Transverse colon (tissue), 4 donors: Measurements from ENCODE around the gene CCL5. TPM values are rescaled to one million over a fixed set of nuclear protein-coding genes. Genes with fewer than 3 reads are reported as not detected.

Experiments used
- DNase-seq: peaks from one replicate; pipeline ENCODE4 v3.0.0-alpha.2; 2019
- H3K27ac ChIP-seq, 4 donors: fragments of 200-600 bp; sonication (generic); 2 replicates each; pipeline ENCODE4 v1.5.1; 2016 to 2018; ENCODE audit warnings: inconsistent platforms in 4 of 4
- H3K27me3 ChIP-seq: fragments of 200-600 bp; sonication (generic); 2 replicates; pipeline ENCODE4 v1.5.1; 2017; ENCODE audit warnings: inconsistent platforms
- H3K36me3 ChIP-seq, 4 donors: fragments of 200-600 bp; sonication (generic); 2 replicates each; pipeline ENCODE4 v1.5.1; 2017 to 2019; ENCODE audit warnings: inconsistent platforms in 4 of 4
- H3K4me1 ChIP-seq, 4 donors: fragments of 200-600 bp; sonication (generic); 2 replicates each; pipeline ENCODE4 v1.5.1; 2017 to 2020; ENCODE audit warnings: inconsistent platforms in 4 of 4
- H3K4me3 ChIP-seq, 4 donors: fragments of 200-600 bp; sonication (generic); 1 replicate in 1 of 4; 2 replicates in 3 of 4; pipeline versions ENCODE4 v1.5.1 to v1.6.1; 2017 to 2019; ENCODE audit warnings: inconsistent platforms in 4 of 4
- H3K9me3 ChIP-seq, 2 donors: fragments of 200-600 bp; sonication (generic); 2 replicates each; pipeline ENCODE4 v1.5.1; 2017 to 2019; ENCODE audit warnings: inconsistent platforms in 2 of 2
- EP300 ChIP-seq: sonication (generic); formaldehyde crosslinking; IDR thresholded peaks from one replicate; pipeline ENCODE4 v1.6.1; 2017; ENCODE audit warnings: antibody characterized with exemption, low read depth
- POLR2A ChIP-seq: fragments of 450-650 bp; IDR thresholded peaks from one replicate; pipeline ENCODE4 v1.6.1; 2016; ENCODE audit warnings: antibody characterized with exemption, mild to moderate bottlenecking, moderate library complexity
- POLR2AphosphoS5 ChIP-seq, 3 donors: sonication (generic); formaldehyde crosslinking; IDR thresholded peaks; one replicate each; pipeline ENCODE4 v1.6.1; 2016; ENCODE audit warnings: antibody characterized with exemption in 3 of 3
- WGBS, 2 donors: methylation state at CpG; one replicate each; pipeline ENCODE4 v1.1.5; 2018; ENCODE audit warnings: low coverage in 1 of 2; 5-methylcytosine and 5-hydroxymethylcytosine counted together
- in situ Hi-C, 4 donors: fragments of 200-750 bp; cut with MboI; loops; one replicate each; pipeline versions ENCODE4 v1.15.0 to v1.15.1; 2017; ENCODE audit warnings: low sequenced_read_pairs in 3 of 4, low pct_ligation_motif_present in 1 of 4, low pct_unique_long_range_greater_than_20kb in 1 of 4
- intact Hi-C: fragments of 100-400 bp; cut with DNase I; formaldehyde crosslinking; loops from one replicate; pipeline ENCODE4 v1.15.1; 2023; ENCODE audit warnings: low total_unique reads
- total RNA-seq, 4 donors: library from RNA; depleted of rRNA; stranded (reverse); fragments of >200 nt; gene quantifications; one replicate each; pipeline ENCODE4 v1.1.0, GENCODE V29; 2016
- TF ChIP-seq, protein P1 (sequence below), 5 experiments: fragments of 200-600 bp in 3 of 5; fragments of 450-650 bp in 2 of 5; sonication (generic) in 3 of 5; IDR thresholded peaks; 1 replicate in 2 of 5; 2 replicates in 3 of 5; pipeline ENCODE4 v1.5.1; 2016 to 2017; ENCODE audit warnings: antibody characterized with exemption in 5 of 5, inconsistent platforms in 3 of 5, mild to moderate bottlenecking in 2 of 5, moderate library complexity in 1 of 5

The CCL5 gene
- total RNA-seq, 4 donors from 2014 or later = 1.8 to 12.8 (median 6.2) TPM

DNA sequence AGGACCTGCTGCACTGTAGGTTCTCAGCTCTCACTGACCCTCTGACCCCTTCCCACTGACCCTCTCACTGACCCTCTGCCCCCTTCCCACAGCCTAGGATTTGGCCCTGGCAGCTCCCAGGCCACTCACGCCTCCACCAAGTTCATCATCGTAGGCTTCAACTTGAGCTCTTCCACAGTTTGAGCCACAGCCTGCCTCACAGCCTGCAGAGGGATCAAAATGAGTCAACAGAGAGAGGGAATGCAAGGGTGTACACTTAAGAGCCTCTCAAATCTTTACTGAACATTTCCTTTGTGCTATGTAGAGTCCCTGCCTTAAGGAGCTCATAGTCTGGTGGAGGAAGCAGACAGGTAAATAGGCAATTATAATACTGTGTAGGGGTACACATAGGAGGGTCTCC, 23.6 kb downstream of the CCL5 start:
- Histone ChIP-seq H3K27ac (no peak overlapping the region), H3K27me3 (no peaks in the 10 kb centered on the region), H3K4me3 (no peak overlapping the region), H3K9me3 (no peaks in the 10 kb centered on the region), H3K4me1 (no peaks in the 10 kb centered on the region), H3K36me3 (no peaks in the 10 kb centered on the region)
- 83% methylated on average over 2 of the region's 2 CpGs; no CpG with 5 or more reads in 1 of the 2 donors for WGBS, 2 donors
- intact Hi-C loops (no loop called here), in situ Hi-C loops (no loop called here)
- no peak for DNase-seq
- TF ChIP-seq POLR2AphosphoS5 (IDR thresholded peaks at IDR 0.05) = no peak
- no peak for TF ChIP-seq EP300
- TF ChIP-seq, protein P1, sequence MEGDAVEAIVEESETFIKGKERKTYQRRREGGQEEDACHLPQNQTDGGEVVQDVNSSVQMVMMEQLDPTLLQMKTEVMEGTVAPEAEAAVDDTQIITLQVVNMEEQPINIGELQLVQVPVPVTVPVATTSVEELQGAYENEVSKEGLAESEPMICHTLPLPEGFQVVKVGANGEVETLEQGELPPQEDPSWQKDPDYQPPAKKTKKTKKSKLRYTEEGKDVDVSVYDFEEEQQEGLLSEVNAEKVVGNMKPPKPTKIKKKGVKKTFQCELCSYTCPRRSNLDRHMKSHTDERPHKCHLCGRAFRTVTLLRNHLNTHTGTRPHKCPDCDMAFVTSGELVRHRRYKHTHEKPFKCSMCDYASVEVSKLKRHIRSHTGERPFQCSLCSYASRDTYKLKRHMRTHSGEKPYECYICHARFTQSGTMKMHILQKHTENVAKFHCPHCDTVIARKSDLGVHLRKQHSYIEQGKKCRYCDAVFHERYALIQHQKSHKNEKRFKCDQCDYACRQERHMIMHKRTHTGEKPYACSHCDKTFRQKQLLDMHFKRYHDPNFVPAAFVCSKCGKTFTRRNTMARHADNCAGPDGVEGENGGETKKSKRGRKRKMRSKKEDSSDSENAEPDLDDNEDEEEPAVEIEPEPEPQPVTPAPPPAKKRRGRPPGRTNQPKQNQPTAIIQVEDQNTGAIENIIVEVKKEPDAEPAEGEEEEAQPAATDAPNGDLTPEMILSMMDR (IDR thresholded peaks at IDR 0.05) = no peak
- no peak for TF ChIP-seq POLR2A

DNA sequence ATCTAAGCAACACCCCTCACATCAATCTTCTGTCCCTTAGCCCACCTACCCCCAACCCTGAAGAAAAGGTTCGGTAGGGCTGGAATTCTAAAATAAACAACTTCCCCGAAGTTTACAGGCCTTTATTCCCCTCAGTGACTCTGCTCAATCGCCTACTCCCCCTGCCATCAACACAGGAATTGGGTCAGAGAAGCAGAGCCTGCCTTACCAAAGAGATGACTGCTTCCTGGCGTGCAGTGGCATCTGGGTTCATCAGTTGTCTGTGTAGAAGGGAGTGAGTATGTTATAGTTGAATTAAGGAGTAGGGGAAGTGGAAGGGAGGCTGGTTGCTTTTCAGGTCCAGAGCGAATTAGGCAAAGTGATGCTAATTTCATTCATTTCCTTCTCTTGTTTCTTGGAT, 24.2 kb downstream of the CCL5 start:
- TF ChIP-seq POLR2AphosphoS5 (IDR thresholded peaks at IDR 0.05) (no peak), POLR2A (no peak)
- DNase-seq = no peak
- no peaks in the 10 kb centered on the region for H3K4me1 ChIP-seq
- WGBS, 2 donors = 76 to 100% methylated on average over 1 to 5 of the region's 5 CpGs
- no peaks in the 10 kb centered on the region for H3K36me3 ChIP-seq
- intact Hi-C loops = no loop called here
- in situ Hi-C loops = no loop called here
- H3K27ac ChIP-seq = no peak overlapping the region
- no peaks in the 10 kb centered on the region for H3K9me3 ChIP-seq
- no peak overlapping the region for H3K4me3 ChIP-seq
- H3K27me3 ChIP-seq = no peaks in the 10 kb centered on the region

GRCh38 chr17:35849469-35850348, 30.5 kb downstream of the CCL5 start:
- H3K9me3 ChIP-seq = no peaks in the 10 kb centered on the region
- TF ChIP-seq, protein P1 (IDR thresholded peaks at IDR 0.05) = peak; percentile 55 to 77 (median 69)
- TF ChIP-seq EP300 = no peak
- no peak overlapping the region for H3K27ac ChIP-seq
- no peaks in the 10 kb centered on the region for H3K27me3 ChIP-seq
- H3K4me1 ChIP-seq = no peaks in the 10 kb centered on the region
- DNase-seq = peak; percentile 43
- no peak overlapping the region for H3K4me3 ChIP-seq
- H3K36me3 ChIP-seq = peaks cover 0 to 25% (median 12%) of the 10 kb centered on the region in 4 donors
- in situ Hi-C loops = no loop called here
- intact Hi-C loops = loop anchor here (1.0 kb wide), 1 partner anchor 20 kb away; no protein-coding TSS in a partner anchor
- 71 to 77% methylated on average over 7 of the region's 7 CpGs for WGBS, 2 donors

GRCh38 chr17:35847633-35848373, 32.4 kb downstream of the CCL5 start:
- no peak for DNase-seq
- intact Hi-C loops (no loop called here), in situ Hi-C loops (no loop called here)
- TF ChIP-seq, protein P1 (IDR thresholded peaks at IDR 0.05) = no peak
- TF ChIP-seq EP300 (no peak), POLR2AphosphoS5 (IDR thresholded peaks at IDR 0.05) (no peak), POLR2A (no peak)
- Histone ChIP-seq H3K36me3 (peaks cover 0 to 45% (median 22%) of the 10 kb centered on the region in 4 donors), H3K4me3 (no peak overlapping the region), H3K27me3 (no peaks in the 10 kb centered on the region), H3K27ac (no peak overlapping the region), H3K9me3 (no peaks in the 10 kb centered on the region), H3K4me1 (no peaks in the 10 kb centered on the region)
- WGBS, 2 donors = 52 to 60% methylated on average over 4 of the region's 4 CpGs
